ENCODE data around the gene SPATA6L.
A peak's percentile ranks its signal among the peaks of the same experiment; 100 is the strongest.

SPATA6L gene

GRCh38 chr9:4666042-4666699 is at the start of gene SPATA6L:
Gene SPATA6L, minus strand, starts transcription at chr9:4666480. Its CDS starts 230 bp downstream, at chr9:4666250.
- peak; percentile 73 for DNase-seq

GRCh38 chr9:4714266-4715016 is 48.2 kb upstream of the SPATA6L start:
- no peak for DNase-seq

- DNase-seq: no peak
These were observed 47.6 kb upstream of the SPATA6L start for GRCh38 chr9:4713849-4714248.

GRCh38 chr9:4709380-4709779 is 43.1 kb upstream of the SPATA6L start:
- no peak for DNase-seq

- DNase-seq: no peak
These were observed 40.8 kb upstream of the SPATA6L start for GRCh38 chr9:4706971-4707622.

GRCh38 chr9:4706021-4706420 is 39.7 kb upstream of the SPATA6L start:
- no peak for DNase-seq

- DNase-seq: no peak
These were observed 37.8 kb upstream of the SPATA6L start for GRCh38 chr9:4704129-4704528.

GRCh38 chr9:4701526-4701925 is 35.2 kb upstream of the SPATA6L start:
- DNase-seq: no peak

- no peak for DNase-seq
These were observed 34.7 kb upstream of the SPATA6L start for GRCh38 chr9:4700932-4701331.

GRCh38 chr9:4700091-4700490 is 33.8 kb upstream of the SPATA6L start:
- no peak for DNase-seq

- no peak for DNase-seq
These were observed 25.5 kb upstream of the SPATA6L start for GRCh38 chr9:4691795-4692194.

GRCh38 chr9:4690144-4690543 is 23.9 kb upstream of the SPATA6L start:
- DNase-seq: no peak

GRCh38 chr9:4689687-4690104 is 23.4 kb upstream of the SPATA6L start:
- no peak for DNase-seq

GRCh38 chr9:4689021-4689420 is 22.7 kb upstream of the SPATA6L start:
- no peak for DNase-seq

GRCh38 chr9:4686584-4686983 is 20.3 kb upstream of the SPATA6L start:
- no peak for DNase-seq

GRCh38 chr9:4686112-4686511 is 19.8 kb upstream of the SPATA6L start:
- DNase-seq: no peak

- DNase-seq: no peak
These were observed 18.5 kb upstream of the SPATA6L start for GRCh38 chr9:4684820-4685219.

- no peak for DNase-seq
These were observed 14.5 kb upstream of the SPATA6L start for GRCh38 chr9:4680750-4681149.

GRCh38 chr9:4680173-4680525 is 13.9 kb upstream of the SPATA6L start:
- DNase-seq: no peak

GRCh38 chr9:4679268-4680172 is 13.2 kb upstream of the SPATA6L start, which contains the start of gene CDC37L1:
Gene CDC37L1, plus strand, starts transcription at chr9:4679569. Its CDS starts 199 bp downstream, at chr9:4679768.
- DNase-seq: peak; percentile 92

GRCh38 chr9:4678679-4679267 is 12.5 kb upstream of the SPATA6L start:
- peak; percentile 70 for DNase-seq

- DNase-seq: no peak
These were observed 11.1 kb upstream of the SPATA6L start for GRCh38 chr9:4677392-4677791.

- DNase-seq: no peak
These were observed 8.5 kb upstream of the SPATA6L start for GRCh38 chr9:4674783-4675182.

Data from NCI-H526 treated with DMSO at 0.1 percent for 48 hours (cell line).